HG03175 (cell line): ENCODE data around the gene FER1L5.

ENCODE experiments used
- ATAC-seq: cut with Tn5 transposase; IDR thresholded peaks from one replicate; pipeline ENCODE4 v1.9.1; 2021; ENCODE audit warnings: mild to moderate bottlenecking, moderate library complexity; ENCODE audit not compliant: unreplicated experiment

FER1L5 gene

GRCh38 chr2:96694816-96695455 lies 52.4 kb downstream of the FER1L5 start:
- ATAC-seq = no peak

GRCh38 chr2:96695602-96696001 lies 53.0 kb downstream of the FER1L5 start:
- ATAC-seq = no peak

GRCh38 chr2:96697476-96697875 lies 54.9 kb downstream of the FER1L5 start:
- ATAC-seq = no peak

- no peak for ATAC-seq
Observed at GRCh38 chr2:96698221-96698861, 55.8 kb downstream of the FER1L5 start.

GRCh38 chr2:96699021-96699420 lies 56.5 kb downstream of the FER1L5 start:
- no peak for ATAC-seq

- no peak for ATAC-seq
Observed at GRCh38 chr2:96699621-96700020, 57.1 kb downstream of the FER1L5 start.

- ATAC-seq = no peak
Observed at GRCh38 chr2:96700086-96700485, 57.5 kb downstream of the FER1L5 start.

GRCh38 chr2:96701636-96702035 lies 59.1 kb downstream of the FER1L5 start:
- no peak for ATAC-seq

GRCh38 chr2:96702098-96702785 lies 59.7 kb downstream of the FER1L5 start:
- no peak for ATAC-seq

- no peak for ATAC-seq
Observed at GRCh38 chr2:96703021-96703751, 60.6 kb downstream of the FER1L5 start.

GRCh38 chr2:96710985-96711384 lies 68.4 kb downstream of the FER1L5 start:
- ATAC-seq = no peak

GRCh38 chr2:96715658-96716057 lies 73.1 kb downstream of the FER1L5 start:
- ATAC-seq = no peak

GRCh38 chr2:96716388-96716787 lies 73.8 kb downstream of the FER1L5 start:
- no peak for ATAC-seq

GRCh38 chr2:96726131-96726530 lies 83.6 kb downstream of the FER1L5 start:
- ATAC-seq = no peak

- no peak for ATAC-seq
Observed at GRCh38 chr2:96727431-96727830, 84.9 kb downstream of the FER1L5 start.

- ATAC-seq = no peak
Observed at GRCh38 chr2:96729748-96730147, 87.2 kb downstream of the FER1L5 start.

GRCh38 chr2:96730212-96730611 lies 87.6 kb downstream of the FER1L5 start:
- ATAC-seq = no peak

- ATAC-seq = no peak
Observed at GRCh38 chr2:96733931-96734330, 91.4 kb downstream of the FER1L5 start.

GRCh38 chr2:96734880-96735583 lies 92.5 kb downstream of the FER1L5 start:
- ATAC-seq = no peak

- no peak for ATAC-seq
Observed at GRCh38 chr2:96737251-96737650, 94.7 kb downstream of the FER1L5 start.

GRCh38 chr2:96737831-96738230 lies 95.3 kb downstream of the FER1L5 start:
- ATAC-seq = no peak
